Smooth muscle cell (in vitro differentiated cells): ENCODE measurements around the gene LDLRAD4. TPM values are rescaled to one million over a fixed set of nuclear protein-coding genes. Genes with fewer than 3 reads are reported as not detected.

ENCODE experiments used
- DNase-seq: peaks from one replicate; lab custom pipeline; 2025; ENCODE audit not compliant: unreplicated experiment; lab: John Stamatoyannopoulos, UW
- H2AFZ ChIP-seq: fragments of 200-600 bp; sonication (generic); 2 replicates; pipeline ENCODE4 v1.6.0; 2016; ENCODE audit warnings: antibody characterized with exemption, low read depth, mild to moderate bottlenecking
- H3F3A ChIP-seq: fragments of 200-600 bp; sonication (generic); 2 replicates; pipeline ENCODE4 v1.6.0; 2017; ENCODE audit warnings: antibody characterized with exemption, low read depth
- H3K27ac ChIP-seq: fragments of 200-600 bp; sonication (generic); 2 replicates; pipeline ENCODE4 v1.5.1; 2016; ENCODE audit warnings: low read depth, mild to moderate bottlenecking
- H3K27me3 ChIP-seq: fragments of 200-600 bp; sonication (generic); 2 replicates; pipeline ENCODE4 v1.6.1; 2016; ENCODE audit warnings: low read depth, mild to moderate bottlenecking
- H3K36me3 ChIP-seq: fragments of 200-600 bp; sonication (generic); 2 replicates; pipeline ENCODE4 v1.5.1; 2016; ENCODE audit warnings: low read depth
- H3K4me1 ChIP-seq: fragments of 200-600 bp; sonication (generic); 2 replicates; pipeline ENCODE4 v1.5.1; 2016; ENCODE audit warnings: low read depth
- H3K4me2 ChIP-seq: fragments of 200-600 bp; sonication (generic); 2 replicates; pipeline ENCODE4 v1.6.0; 2016; ENCODE audit warnings: mild to moderate bottlenecking
- H3K4me3 ChIP-seq: fragments of 200-600 bp; sonication (generic); 2 replicates; pipeline ENCODE4 v1.5.1; 2016; ENCODE audit warnings: mild to moderate bottlenecking
- H3K79me2 ChIP-seq: fragments of 200-600 bp; sonication (generic); 2 replicates; pipeline ENCODE4 v1.6.0; 2016; ENCODE audit warnings: low read depth, mild to moderate bottlenecking
- H3K9ac ChIP-seq: fragments of 200-600 bp; sonication (generic); 2 replicates; pipeline ENCODE4 v1.6.0; 2016; ENCODE audit warnings: low read depth
- H3K9me3 ChIP-seq: fragments of 200-600 bp; sonication (generic); replicated peaks from 2 replicates; pipeline ENCODE4 v1.5.1; 2016; ENCODE audit warnings: low read depth
- H4K20me1 ChIP-seq: fragments of 200-600 bp; sonication (generic); 2 replicates; pipeline ENCODE4 v1.6.0; 2016; ENCODE audit warnings: low read depth
- WGBS: methylation state at CpG from one replicate; pipeline ENCODE4 v1.1.7; 2016; ENCODE audit warnings: low lambda C conversion rate; 5-methylcytosine and 5-hydroxymethylcytosine counted together
- polyA plus RNA-seq: library from polyadenylated mRNA; unstranded; fragments of >200 nt; fragmentation: Nextera tagmentation; extraction: Ambion mirVana; gene quantifications from 2 replicates; pipeline ENCODE4 v1.2.1, GENCODE V29; 2016
- total RNA-seq: library from RNA; depleted of rRNA; stranded (reverse); fragments of >200 nt; gene quantifications from 2 replicates; pipeline ENCODE4 v1.2.3, GENCODE V29; 2014
- TF ChIP-seq, protein P1 (sequence below): fragments of 200-600 bp; sonication (generic); IDR thresholded peaks from 2 replicates; pipeline ENCODE4 v1.5.1; 2017; ENCODE audit warnings: borderline replicate concordance, mild to moderate bottlenecking, antibody characterized with exemption; ENCODE audit not compliant: insufficient read depth, poor library complexity, severe bottlenecking

LDLRAD4 gene
- total and polyA plus RNA-seq, 2 experiments from 2014 or later, result 36.2 to 48.3 TPM

DNA sequence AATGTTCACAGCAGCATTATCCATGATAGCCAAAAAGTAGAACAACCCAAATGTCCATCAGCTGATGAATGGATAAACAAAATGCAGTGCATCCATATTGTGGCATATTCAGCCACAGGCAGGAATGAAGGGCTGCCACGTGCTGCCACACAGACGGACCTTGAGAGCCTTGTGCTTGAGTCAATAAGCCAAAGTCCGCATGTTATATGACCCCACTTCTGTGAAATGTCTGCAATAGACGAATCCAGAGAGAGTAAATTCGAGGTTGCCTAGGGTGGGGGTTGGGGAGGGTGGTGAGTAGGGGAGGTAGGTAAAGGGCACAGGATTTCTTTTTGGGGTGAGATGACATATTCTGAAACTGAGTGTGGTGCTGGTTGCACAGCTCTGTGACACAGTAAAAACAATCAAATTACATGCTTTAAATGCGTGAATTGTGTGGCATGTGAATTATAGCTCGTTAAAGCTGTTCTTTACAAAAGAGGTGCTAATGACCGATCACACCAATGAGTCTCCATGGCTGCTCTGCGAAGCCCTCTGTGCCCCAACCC lies 38.9 kb upstream of the LDLRAD4 start:
- H3K4me2 ChIP-seq, result no peak overlapping the region
- TF ChIP-seq, protein P1, sequence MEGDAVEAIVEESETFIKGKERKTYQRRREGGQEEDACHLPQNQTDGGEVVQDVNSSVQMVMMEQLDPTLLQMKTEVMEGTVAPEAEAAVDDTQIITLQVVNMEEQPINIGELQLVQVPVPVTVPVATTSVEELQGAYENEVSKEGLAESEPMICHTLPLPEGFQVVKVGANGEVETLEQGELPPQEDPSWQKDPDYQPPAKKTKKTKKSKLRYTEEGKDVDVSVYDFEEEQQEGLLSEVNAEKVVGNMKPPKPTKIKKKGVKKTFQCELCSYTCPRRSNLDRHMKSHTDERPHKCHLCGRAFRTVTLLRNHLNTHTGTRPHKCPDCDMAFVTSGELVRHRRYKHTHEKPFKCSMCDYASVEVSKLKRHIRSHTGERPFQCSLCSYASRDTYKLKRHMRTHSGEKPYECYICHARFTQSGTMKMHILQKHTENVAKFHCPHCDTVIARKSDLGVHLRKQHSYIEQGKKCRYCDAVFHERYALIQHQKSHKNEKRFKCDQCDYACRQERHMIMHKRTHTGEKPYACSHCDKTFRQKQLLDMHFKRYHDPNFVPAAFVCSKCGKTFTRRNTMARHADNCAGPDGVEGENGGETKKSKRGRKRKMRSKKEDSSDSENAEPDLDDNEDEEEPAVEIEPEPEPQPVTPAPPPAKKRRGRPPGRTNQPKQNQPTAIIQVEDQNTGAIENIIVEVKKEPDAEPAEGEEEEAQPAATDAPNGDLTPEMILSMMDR, result no peak
- no peaks in the 10 kb centered on the region for H3K27me3 ChIP-seq
- no peaks in the 10 kb centered on the region for H3K4me1 ChIP-seq
- H3K4me3 ChIP-seq, result no peak overlapping the region
- no peaks in the 10 kb centered on the region for H3F3A ChIP-seq
- no peak overlapping the region for H3K27ac ChIP-seq
- no peaks in the 10 kb centered on the region for H3K79me2 ChIP-seq
- H3K9me3 ChIP-seq, result no peaks in the 10 kb centered on the region
- H2AFZ ChIP-seq, result no peak overlapping the region
- H3K36me3 ChIP-seq, result no peaks in the 10 kb centered on the region
- WGBS, result 85% methylated on average over 9 of the region's 9 CpGs
- no peak for DNase-seq
- no peaks in the 10 kb centered on the region for H4K20me1 ChIP-seq
- H3K9ac ChIP-seq, result no peak overlapping the region

DNA sequence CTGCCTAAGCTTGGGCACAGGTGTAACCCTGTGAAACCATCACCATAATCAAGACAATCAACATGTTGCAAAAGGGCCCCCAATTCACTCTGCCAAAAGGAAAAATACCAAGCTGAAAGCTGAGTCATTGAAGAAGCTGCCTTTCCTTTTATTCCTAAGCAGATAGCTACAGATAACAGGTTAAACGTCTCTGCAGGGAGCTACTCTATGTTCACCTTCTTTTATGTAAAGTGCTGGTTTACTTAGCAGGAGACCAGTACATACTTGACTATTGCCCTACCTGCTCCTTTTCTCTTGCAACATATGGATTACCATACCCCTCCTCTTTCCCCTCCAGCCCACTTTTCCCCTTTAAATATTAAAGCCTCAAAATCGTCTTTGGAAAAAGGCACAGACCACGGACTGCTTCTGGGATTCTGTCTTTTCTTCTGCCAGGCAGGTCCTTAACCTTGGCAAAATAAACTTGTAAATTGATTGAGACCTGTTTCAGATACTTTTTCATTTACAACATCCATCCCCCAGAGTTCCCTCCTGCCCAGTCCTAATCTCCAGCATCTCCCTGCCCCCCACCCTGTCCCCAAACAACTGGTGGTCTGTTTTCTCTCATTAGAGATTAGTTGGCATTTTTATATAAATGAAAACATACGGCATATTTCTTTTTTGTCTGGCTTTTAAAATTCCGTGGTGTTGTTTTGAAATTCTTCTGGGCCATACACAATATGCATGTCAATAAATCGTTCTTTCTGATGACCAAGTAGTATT lies 37.8 kb upstream of the LDLRAD4 start:
- no peak overlapping the region for H3K4me3 ChIP-seq
- no peaks in the 10 kb centered on the region for H3K79me2 ChIP-seq
- TF ChIP-seq, protein P1, result no peak
- 61% methylated on average over 6 of the region's 6 CpGs for WGBS
- no peaks in the 10 kb centered on the region for H3K9me3 ChIP-seq
- no peak overlapping the region for H3K27ac ChIP-seq
- no peaks in the 10 kb centered on the region for H3F3A ChIP-seq
- no peaks in the 10 kb centered on the region for H3K36me3 ChIP-seq
- no peak for DNase-seq
- H3K9ac ChIP-seq, result no peak overlapping the region
- H3K4me1 ChIP-seq, result no peaks in the 10 kb centered on the region
- H3K4me2 ChIP-seq, result no peak overlapping the region
- no peaks in the 10 kb centered on the region for H4K20me1 ChIP-seq
- H2AFZ ChIP-seq, result no peak overlapping the region
- no peaks in the 10 kb centered on the region for H3K27me3 ChIP-seq

- H3K79me2 ChIP-seq, result no peaks in the 10 kb centered on the region
- no peak overlapping the region for H3K27ac ChIP-seq
- H3F3A ChIP-seq, result no peaks in the 10 kb centered on the region
- no peaks in the 10 kb centered on the region for H3K36me3 ChIP-seq
- no peak overlapping the region for H3K9ac ChIP-seq
- no peak overlapping the region for H2AFZ ChIP-seq
- TF ChIP-seq, protein P1, result no peak
- no peaks in the 10 kb centered on the region for H4K20me1 ChIP-seq
- no peaks in the 10 kb centered on the region for H3K4me1 ChIP-seq
- 86% methylated on average over 14 of the region's 14 CpGs for WGBS
- no peak overlapping the region for H3K4me3 ChIP-seq
- no peak for DNase-seq
- no peaks in the 10 kb centered on the region for H3K27me3 ChIP-seq
- H3K9me3 ChIP-seq, result no peaks in the 10 kb centered on the region
- H3K4me2 ChIP-seq, result no peak overlapping the region
Observed at GRCh38 chr18:13181765-13182164, 36.8 kb upstream of the LDLRAD4 start.
